Keratinocyte (primary cell): ENCODE results near the gene FGGY.

Source experiments
- CTCF ChIP-seq, 3 experiments: IDR thresholded peaks in 1 of 3; conservative IDR thresholded peaks in 1 of 3; optimal IDR thresholded peaks in 1 of 3; 2 replicates in 2 of 3; 3 replicates in 1 of 3; pipeline versions ENCODE3 to v1.5.1; 2011; ENCODE audit warnings: low read length in 3 of 3, mild to moderate bottlenecking in 3 of 3, moderate library complexity in 2 of 3, control low read depth in 1 of 3, inconsistent platforms in 1 of 3; ENCODE audit not compliant: insufficient read depth in 2 of 3; ENCODE audit errors: extremely low read depth in 1 of 3
- EZH2 ChIP-seq: IDR thresholded peaks from one replicate; pipeline ENCODE4 v1.6.1; 2012; ENCODE audit warnings: inconsistent platforms, mild to moderate bottlenecking, low read length, moderate library complexity

DNA sequence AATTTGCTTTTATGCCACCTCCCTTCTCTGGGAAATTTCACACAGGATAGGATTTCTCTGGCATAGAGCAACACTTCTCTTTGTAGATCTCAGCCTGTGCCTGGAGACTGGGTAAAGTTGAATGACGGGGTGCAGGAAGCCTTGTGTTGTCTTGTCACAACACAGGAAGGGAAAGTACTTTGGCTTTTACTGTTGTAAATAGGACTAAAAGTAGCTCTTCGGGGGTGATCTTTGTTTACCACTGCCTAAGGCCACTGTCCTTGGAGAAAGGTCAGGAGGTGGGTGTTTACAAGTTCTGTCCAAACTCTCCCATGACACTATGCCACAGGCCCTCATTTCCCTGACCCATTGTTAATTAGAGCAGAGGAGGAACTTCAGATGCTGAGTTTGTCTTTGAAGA, 139.7 kb downstream of the FGGY start:
- no peak for TF ChIP-seq CTCF (optimal IDR thresholded peaks at IDR 0.05 in 1 of 3, IDR thresholded peaks at IDR 0.05 in 1 of 3, conservative IDR thresholded peaks at IDR 0.05 in 1 of 3; ENCODE audit: extremely low read depth in 1 of 3, insufficient read depth in 2 of 3, low read length in 3 of 3)
- TF ChIP-seq EZH2: no peak
